Loucy (cell line): Measurements from ENCODE around the gene TOP3A.

Source experiments
- H2AFZ ChIP-seq: fragments of 200-600 bp; sonication (generic); 2 replicates; pipeline ENCODE4 v1.6.0; 2016; ENCODE audit warnings: antibody characterized with exemption, mild to moderate bottlenecking, low read length, moderate library complexity
- H3F3A ChIP-seq: fragments of 200-600 bp; 2 replicates; pipeline ENCODE4 v1.6.0; 2016; ENCODE audit warnings: antibody characterized with exemption, low read depth, mild to moderate bottlenecking
- H3K27me3 ChIP-seq: fragments of 200-600 bp; sonication (generic); 2 replicates; pipeline ENCODE4 v1.6.1; 2014; ENCODE audit warnings: low read length, mild to moderate bottlenecking; ENCODE audit not compliant: insufficient read depth, poor library complexity, severe bottlenecking
- H3K36me3 ChIP-seq: fragments of 200-600 bp; sonication (generic); 2 replicates; pipeline ENCODE4 v1.6.1; 2016; ENCODE audit warnings: low read length; ENCODE audit not compliant: insufficient read depth
- H3K4me1 ChIP-seq: fragments of 200-600 bp; sonication (generic); 2 replicates; pipeline ENCODE4 v1.5.1; 2014; ENCODE audit warnings: low read length, mild to moderate bottlenecking; ENCODE audit not compliant: insufficient read depth, poor library complexity, severe bottlenecking
- H3K4me2 ChIP-seq: fragments of 200-600 bp; sonication (generic); 2 replicates; pipeline ENCODE4 v1.6.0; 2014; ENCODE audit warnings: antibody characterized with exemption, low read length, low read depth, mild to moderate bottlenecking; ENCODE audit not compliant: poor library complexity, severe bottlenecking
- H3K4me3 ChIP-seq: fragments of 200-600 bp; sonication (generic); 2 replicates; pipeline ENCODE4 v1.5.1; 2014; ENCODE audit warnings: low read length, mild to moderate bottlenecking, mixed read lengths; ENCODE audit not compliant: poor library complexity, severe bottlenecking
- H3K79me2 ChIP-seq: fragments of 200-600 bp; sonication (generic); 2 replicates; pipeline ENCODE4 v1.6.1; 2014; ENCODE audit warnings: low read length; ENCODE audit not compliant: insufficient read depth
- H3K9ac ChIP-seq: fragments of 200-600 bp; sonication (generic); 2 replicates; pipeline ENCODE4 v1.6.0; 2014; ENCODE audit warnings: mild to moderate bottlenecking, low read depth, low read length, moderate library complexity; ENCODE audit not compliant: poor library complexity, severe bottlenecking
- H3K9me2 ChIP-seq: fragments of 200-600 bp; sonication (generic); replicated peaks from 2 replicates; pipeline ENCODE4 v1.6.1; 2016; ENCODE audit warnings: low read depth, low read length, mixed read lengths
- H3K9me3 ChIP-seq: fragments of 200-600 bp; sonication (generic); 2 replicates; pipeline ENCODE4 v1.6.1; 2014; ENCODE audit warnings: mild to moderate bottlenecking, antibody characterized with exemption, low read length, low read depth; ENCODE audit not compliant: insufficient read depth
- H4K20me1 ChIP-seq: fragments of 200-600 bp; sonication (generic); 2 replicates; pipeline ENCODE4 v1.6.0; 2014; ENCODE audit warnings: antibody characterized with exemption, low read length, mild to moderate bottlenecking; ENCODE audit not compliant: insufficient read depth, poor library complexity, severe bottlenecking
- EZH2phosphoT487 ChIP-seq: fragments of 200-600 bp; IDR thresholded peaks from 2 replicates; pipeline ENCODE4 v1.6.1; 2018; ENCODE audit warnings: antibody characterized with exemption, mild to moderate bottlenecking, moderate library complexity, borderline replicate concordance
- TF ChIP-seq, protein P1 (sequence below): fragments of 200-600 bp; sonication (generic); conservative IDR thresholded peaks from 2 replicates; pipeline ENCODE4 v1.5.1; 2014; ENCODE audit warnings: mild to moderate bottlenecking, antibody characterized with exemption, low read length

Gene TOP3A

DNA sequence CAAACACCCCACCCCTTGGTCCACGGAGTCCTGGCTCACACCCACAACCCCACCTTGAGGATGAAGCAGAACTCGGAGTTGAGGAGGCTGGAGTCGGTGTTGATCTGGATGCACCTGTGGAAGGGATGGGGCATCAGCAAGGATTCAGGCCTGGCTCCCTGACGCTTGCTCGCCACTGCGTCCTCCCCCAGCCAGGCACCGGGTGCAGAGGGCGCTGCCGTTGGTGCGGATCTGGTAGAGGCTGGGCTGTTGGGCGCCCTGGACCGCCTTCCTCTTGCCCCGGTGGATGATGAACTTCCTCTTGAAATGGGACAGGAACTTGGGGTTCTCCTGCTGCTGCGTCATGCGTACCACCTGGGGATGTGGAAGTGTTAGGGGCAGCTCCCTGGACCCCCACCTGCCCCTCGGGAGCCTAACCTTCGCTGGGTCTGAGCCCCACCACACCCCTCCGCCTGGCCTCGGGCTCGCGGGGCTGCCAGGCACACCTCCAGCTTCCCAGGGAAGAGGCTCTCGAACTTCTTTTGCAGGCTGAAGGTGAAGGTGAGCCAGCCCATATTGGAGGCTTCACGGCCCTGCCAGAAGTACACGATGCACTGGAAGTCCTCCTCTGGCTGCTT lies 68.6 kb downstream of the TOP3A start:
- Histone ChIP-seq H3F3A (no peaks in the 10 kb centered on the region), H3K4me3 (no peak overlapping the region), H3K27me3 (no peaks in the 10 kb centered on the region), H3K4me1 (no peaks in the 10 kb centered on the region), H3K9me3 (no peaks in the 10 kb centered on the region), H3K79me2 (no peaks in the 10 kb centered on the region), H4K20me1 (no peaks in the 10 kb centered on the region), H3K9ac (no peak overlapping the region), H3K4me2 (no peak overlapping the region), H3K36me3 (peaks cover 54% of the 10 kb centered on the region; the same call in 1 of the 2 replicates), H2AFZ (no peak overlapping the region), H3K9me2 (no peaks in the 10 kb centered on the region)
- TF ChIP-seq, protein P1, sequence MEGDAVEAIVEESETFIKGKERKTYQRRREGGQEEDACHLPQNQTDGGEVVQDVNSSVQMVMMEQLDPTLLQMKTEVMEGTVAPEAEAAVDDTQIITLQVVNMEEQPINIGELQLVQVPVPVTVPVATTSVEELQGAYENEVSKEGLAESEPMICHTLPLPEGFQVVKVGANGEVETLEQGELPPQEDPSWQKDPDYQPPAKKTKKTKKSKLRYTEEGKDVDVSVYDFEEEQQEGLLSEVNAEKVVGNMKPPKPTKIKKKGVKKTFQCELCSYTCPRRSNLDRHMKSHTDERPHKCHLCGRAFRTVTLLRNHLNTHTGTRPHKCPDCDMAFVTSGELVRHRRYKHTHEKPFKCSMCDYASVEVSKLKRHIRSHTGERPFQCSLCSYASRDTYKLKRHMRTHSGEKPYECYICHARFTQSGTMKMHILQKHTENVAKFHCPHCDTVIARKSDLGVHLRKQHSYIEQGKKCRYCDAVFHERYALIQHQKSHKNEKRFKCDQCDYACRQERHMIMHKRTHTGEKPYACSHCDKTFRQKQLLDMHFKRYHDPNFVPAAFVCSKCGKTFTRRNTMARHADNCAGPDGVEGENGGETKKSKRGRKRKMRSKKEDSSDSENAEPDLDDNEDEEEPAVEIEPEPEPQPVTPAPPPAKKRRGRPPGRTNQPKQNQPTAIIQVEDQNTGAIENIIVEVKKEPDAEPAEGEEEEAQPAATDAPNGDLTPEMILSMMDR: no peak
- no peak for TF ChIP-seq EZH2phosphoT487

DNA sequence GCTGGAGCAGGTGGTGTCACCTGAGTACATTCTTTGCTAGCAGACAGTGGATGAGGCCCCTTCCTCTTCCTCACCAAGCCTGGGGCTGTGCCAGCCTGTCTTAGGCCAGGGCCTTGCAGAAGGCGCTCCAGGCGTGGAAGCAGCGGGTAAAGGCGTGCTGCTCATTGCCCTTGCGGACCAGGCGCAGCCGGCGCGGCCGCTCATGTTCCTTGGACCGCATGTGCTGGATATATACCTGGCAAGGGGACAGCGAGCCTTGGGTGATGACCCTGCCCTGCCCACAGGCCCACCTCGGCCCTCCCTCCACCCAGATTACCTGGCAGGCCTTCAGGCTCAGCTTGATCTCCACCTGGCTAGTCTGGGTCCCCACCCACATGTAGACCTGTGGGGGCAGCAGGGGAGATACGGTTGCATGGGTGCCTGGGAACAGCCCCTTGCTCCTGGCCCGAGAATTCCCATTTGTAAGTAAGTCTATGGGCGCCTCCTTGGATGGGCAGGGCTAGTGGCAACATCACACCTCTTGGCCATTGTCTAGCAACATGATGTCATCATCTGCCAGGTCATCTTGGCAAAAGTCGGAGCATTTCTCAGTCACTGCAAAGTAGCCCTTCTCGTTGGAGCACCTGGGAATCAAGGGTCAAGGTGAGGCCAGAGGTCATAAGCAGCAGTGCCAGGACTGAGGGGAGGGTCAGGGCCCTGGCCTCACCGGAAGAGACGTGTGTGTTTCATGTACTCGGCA lies 69.6 kb downstream of the TOP3A start:
- H3K79me2 ChIP-seq: no peaks in the 10 kb centered on the region
- H3K27me3 ChIP-seq: no peaks in the 10 kb centered on the region
- H3K36me3 ChIP-seq: peaks cover 44% of the 10 kb centered on the region; the same call in 1 of the 2 replicates
- no peaks in the 10 kb centered on the region for H3K9me2 ChIP-seq
- no peak overlapping the region for H2AFZ ChIP-seq
- no peak overlapping the region for H3K9ac ChIP-seq
- H3K9me3 ChIP-seq: no peaks in the 10 kb centered on the region
- no peak for TF ChIP-seq EZH2phosphoT487
- TF ChIP-seq, protein P1: no peak
- no peaks in the 10 kb centered on the region for H4K20me1 ChIP-seq
- H3K4me2 ChIP-seq: no peak overlapping the region
- no peak overlapping the region for H3K4me3 ChIP-seq
- no peaks in the 10 kb centered on the region for H3K4me1 ChIP-seq
- no peaks in the 10 kb centered on the region for H3F3A ChIP-seq

DNA sequence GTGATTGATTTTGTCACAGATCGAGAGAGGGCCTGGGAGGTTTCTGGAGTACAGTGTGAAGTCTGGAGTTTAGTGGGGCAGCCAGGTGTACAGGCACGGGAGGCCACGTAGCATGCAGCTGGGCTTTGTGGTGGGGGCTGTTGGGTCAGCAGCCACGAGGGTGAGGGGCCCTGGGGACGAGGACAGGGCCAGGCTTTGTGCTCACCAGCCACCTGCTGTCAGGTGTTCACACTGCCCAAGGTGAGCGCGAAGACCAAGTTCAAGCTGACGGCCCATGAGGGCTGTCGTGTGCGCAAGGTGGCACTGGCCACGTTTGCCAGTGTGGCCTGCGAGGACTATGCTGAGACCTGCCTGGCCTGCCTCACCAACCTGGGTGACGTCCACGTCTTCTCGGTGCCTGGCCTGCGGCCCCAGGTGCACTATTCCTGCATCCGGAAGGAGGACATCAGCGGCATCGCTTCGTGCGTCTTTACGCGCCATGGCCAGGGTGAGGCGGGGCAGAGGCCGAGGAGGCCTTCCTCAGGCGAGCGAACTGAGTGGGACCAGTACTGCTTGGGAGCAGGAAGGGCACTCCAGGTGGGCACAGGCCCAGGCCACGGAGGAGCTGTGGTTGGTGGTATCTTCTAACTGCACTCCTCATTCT lies 73.4 kb downstream of the TOP3A start:
- Histone ChIP-seq H3K9me3 (no peaks in the 10 kb centered on the region), H3K36me3 (peaks cover 29% of the 10 kb centered on the region; the same call in 1 of the 2 replicates), H4K20me1 (no peaks in the 10 kb centered on the region), H3K9me2 (no peaks in the 10 kb centered on the region), H3K4me2 (no peak overlapping the region), H3K9ac (no peak overlapping the region), H3K79me2 (no peaks in the 10 kb centered on the region), H3K4me3 (no peak overlapping the region), H2AFZ (no peak overlapping the region), H3F3A (no peaks in the 10 kb centered on the region), H3K4me1 (no peaks in the 10 kb centered on the region), H3K27me3 (no peaks in the 10 kb centered on the region)
- TF ChIP-seq, protein P1: no peak
- no peak for TF ChIP-seq EZH2phosphoT487
